Adrenal gland (tissue), 12 donors: Measurements from ENCODE around the gene TMBIM6. TPM values are rescaled to one million over a fixed set of nuclear protein-coding genes. Genes with fewer than 3 reads are reported as not detected.

Experiments
- DNase-seq, 7 donors: peaks; one replicate each; pipeline ENCODE4 v3.0.0-alpha.2; 2019 to 2020
- H3K27ac ChIP-seq, 5 donors: fragments of 200-600 bp; sonication (generic) in 4 of 5; 1 replicate in 3 of 5; 2 replicates in 2 of 5; pipeline versions ENCODE4 v1.5.1 to v1.8.0; 2016 to 2020; ENCODE audit warnings: mild to moderate bottlenecking in 1 of 5
- H3K27me3 ChIP-seq: fragments of 200-600 bp; 2 replicates; pipeline ENCODE4 v1.8.0; 2021
- H3K36me3 ChIP-seq, 2 donors: fragments of 200-600 bp; replicated peaks in 1 of 2; 1 replicate in 1 of 2; 2 replicates in 1 of 2; pipeline versions ENCODE4 v1.5.1 to v1.8.0; 2018 to 2022
- H3K4me1 ChIP-seq, 2 donors: fragments of 200-600 bp; replicated peaks in 1 of 2; 1 replicate in 1 of 2; 2 replicates in 1 of 2; pipeline versions ENCODE4 v1.5.1 to v1.8.0; 2018 to 2021
- H3K4me3 ChIP-seq, 4 donors: fragments of 200-600 bp; sonication (generic) in 3 of 4; one replicate each; pipeline ENCODE4 v1.5.1; 2016 to 2018
- H3K9me3 ChIP-seq, 3 donors: fragments of 200-600 bp; sonication (generic) in 1 of 3; replicated peaks in 1 of 3; 1 replicate in 2 of 3; 2 replicates in 1 of 3; pipeline versions ENCODE4 v1.5.1 to v1.8.0; 2016 to 2021
- POLR2A ChIP-seq, 2 donors: fragments of 450-650 bp; IDR thresholded peaks; one replicate each; pipeline ENCODE4 v1.6.1; 2017; ENCODE audit warnings: antibody characterized with exemption in 2 of 2, mild to moderate bottlenecking in 2 of 2, moderate library complexity in 1 of 2
- WGBS, 4 donors: extraction: QIAGEN DNeasy Blood & Tissue Kit in 2 of 4; methylation state at CpG; one replicate each; pipeline versions ENCODE4 v1.1.5 to v1.1.7; 2013 to 2017; 5-methylcytosine and 5-hydroxymethylcytosine counted together
- intact Hi-C, 2 donors: fragments of 100-400 bp; cut with DNase I; formaldehyde crosslinking; loops; one replicate each; pipeline versions ENCODE4 v1.14.1 to v1.15.0; 2022 to 2023
- polyA plus RNA-seq, 3 donors: library from polyadenylated mRNA; stranded (reverse); fragments of 200-250 nt in 2 of 3; fragments of 350-450 nt in 1 of 3; fragmentation: Illumina TruSeq in 1 of 3; extraction: RNeasy Lipid Tissue Mini Kit (QIAGEN cat#74804) in 1 of 3; gene quantifications; one replicate each; pipeline ENCODE4 v1.2.3, GENCODE V29; 2013 to 2014
- total RNA-seq, 9 donors: library from RNA; depleted of rRNA in 4 of 9; stranded (reverse); fragments of >200 nt in 4 of 9; fragments of 120-200 nt in 1 of 9; fragmentation: NEBNext Ultra II Directional in 1 of 9; extraction: Animal tissue kit (Norgen Biotek cat#: 25700) in 1 of 9; gene quantifications; one replicate each; pipeline versions ENCODE4 v1.1.0 to v1.2.4, GENCODE V29; 2013 to 2023
- TF ChIP-seq, protein P1 (sequence below), 6 experiments: fragments of 450-650 bp in 4 of 6; fragments of 200-600 bp in 2 of 6; sonication (generic) in 1 of 6; IDR thresholded peaks; 1 replicate in 5 of 6; 2 replicates in 1 of 6; pipeline versions ENCODE4 v1.5.1 to v1.8.0; 2016 to 2021; ENCODE audit warnings: antibody characterized with exemption in 6 of 6, mild to moderate bottlenecking in 2 of 6, moderate library complexity in 1 of 6
- donor health status: healthy with polysubstance abuse.
- donor health status: Bipolar disorder and iron deficiency.
- donor health status: DM: yes; HTN: yes; CAD: no.
- donor health status: DM: no; HTN: no; CAD: no.
- donor health status: DM: no; HTN: no; CAD: no.
- donor health status: DM: yes; HTN: yes; CAD: no.

The TMBIM6 gene
- total and polyA plus RNA-seq, 12 donors, result 134 to 874 (median 718) TPM

DNA sequence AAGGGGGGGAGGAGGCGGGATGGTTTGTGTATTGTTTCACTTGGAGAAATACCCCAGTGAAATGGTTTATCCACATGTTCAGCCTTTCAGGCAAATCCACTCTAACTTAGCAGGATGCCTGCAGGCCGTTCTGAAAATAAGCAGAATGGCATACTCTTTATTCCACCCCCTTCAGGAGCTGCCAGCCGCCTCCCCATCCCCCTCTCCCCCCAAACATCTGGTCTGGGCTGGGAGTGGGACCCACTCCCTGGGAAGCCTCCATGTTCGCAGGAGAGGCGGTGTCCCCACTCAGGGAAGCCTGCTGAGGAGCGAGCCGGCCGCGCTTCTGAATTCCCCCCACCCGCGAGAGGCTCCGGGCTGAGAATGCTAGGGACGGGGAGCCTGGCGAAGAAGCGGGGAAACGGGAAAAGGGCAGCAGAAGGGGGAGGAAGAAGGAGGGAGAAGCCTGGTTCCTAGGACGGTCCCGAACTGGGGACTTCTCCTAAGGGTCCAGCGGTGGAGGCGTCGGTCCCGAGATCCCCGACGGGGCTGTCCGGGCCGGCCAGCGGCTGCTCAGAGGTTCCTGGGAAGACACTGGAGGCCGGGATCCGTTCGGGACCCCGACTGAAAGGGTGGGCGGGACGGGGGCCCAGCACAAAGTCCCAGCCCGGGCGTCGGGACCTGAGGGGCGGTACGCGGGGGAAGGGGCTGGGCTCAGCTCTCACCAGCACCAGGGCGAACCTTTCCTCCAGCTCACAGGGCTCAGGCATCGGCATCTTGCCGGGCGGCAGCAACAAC is 34.8 kb upstream of the TMBIM6 start:
- intact Hi-C loops, result loop anchor here in 1 of 2 donors (2.0 kb wide), 1 partner anchor 62 kb away; no protein-coding TSS in a partner anchor
- TF ChIP-seq, protein P1, sequence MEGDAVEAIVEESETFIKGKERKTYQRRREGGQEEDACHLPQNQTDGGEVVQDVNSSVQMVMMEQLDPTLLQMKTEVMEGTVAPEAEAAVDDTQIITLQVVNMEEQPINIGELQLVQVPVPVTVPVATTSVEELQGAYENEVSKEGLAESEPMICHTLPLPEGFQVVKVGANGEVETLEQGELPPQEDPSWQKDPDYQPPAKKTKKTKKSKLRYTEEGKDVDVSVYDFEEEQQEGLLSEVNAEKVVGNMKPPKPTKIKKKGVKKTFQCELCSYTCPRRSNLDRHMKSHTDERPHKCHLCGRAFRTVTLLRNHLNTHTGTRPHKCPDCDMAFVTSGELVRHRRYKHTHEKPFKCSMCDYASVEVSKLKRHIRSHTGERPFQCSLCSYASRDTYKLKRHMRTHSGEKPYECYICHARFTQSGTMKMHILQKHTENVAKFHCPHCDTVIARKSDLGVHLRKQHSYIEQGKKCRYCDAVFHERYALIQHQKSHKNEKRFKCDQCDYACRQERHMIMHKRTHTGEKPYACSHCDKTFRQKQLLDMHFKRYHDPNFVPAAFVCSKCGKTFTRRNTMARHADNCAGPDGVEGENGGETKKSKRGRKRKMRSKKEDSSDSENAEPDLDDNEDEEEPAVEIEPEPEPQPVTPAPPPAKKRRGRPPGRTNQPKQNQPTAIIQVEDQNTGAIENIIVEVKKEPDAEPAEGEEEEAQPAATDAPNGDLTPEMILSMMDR (IDR thresholded peaks at IDR 0.05), result no peak
- no peak for TF ChIP-seq POLR2A (IDR thresholded peaks at IDR 0.05)
- 8 to 11% (median 9%) methylated on average over 15 to 43 of the region's 43 CpGs for WGBS, 4 donors

DNA sequence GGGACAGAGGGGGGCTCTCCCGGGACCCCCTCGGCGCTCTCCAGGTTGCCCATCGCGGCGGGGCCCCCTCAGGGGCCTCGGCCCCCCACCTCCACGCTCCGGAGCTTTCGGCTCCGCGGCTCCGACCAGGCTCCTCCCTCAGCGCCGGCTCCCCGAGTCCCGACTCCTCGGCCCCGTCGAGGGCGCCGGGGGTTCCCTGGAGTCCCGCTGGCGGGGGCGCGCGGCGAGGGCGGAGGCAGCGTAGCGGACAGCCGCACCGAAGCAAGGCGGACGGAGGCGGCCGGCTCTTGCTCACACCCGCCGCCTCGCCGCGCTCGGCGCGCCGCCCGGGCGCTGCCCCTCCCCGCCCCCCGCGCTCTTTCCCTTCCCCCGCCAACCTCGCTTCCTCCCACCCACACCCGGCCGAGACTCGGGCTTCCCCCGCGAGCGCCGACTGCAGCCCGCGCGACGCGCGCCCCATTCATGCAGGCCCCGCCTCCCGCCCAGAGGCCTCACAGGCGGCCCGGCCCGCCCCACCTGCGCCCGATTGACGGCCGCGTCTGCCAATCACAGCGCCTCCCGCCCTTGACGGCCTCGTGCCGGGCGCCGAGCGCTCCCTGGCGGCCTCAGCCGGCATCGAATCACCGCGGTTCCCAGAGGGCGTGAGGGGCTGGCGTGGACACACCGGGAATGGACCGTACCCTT is 34.1 kb upstream of the TMBIM6 start, which contains the start of gene FMNL3:
Gene FMNL3 (minus strand): TSS at position 278 of the 684 bp plus-strand sequence. CDS start 225 bp downstream, at position 53.
- Histone ChIP-seq H3K27ac (peak within 1 kb of the TSS in 4 of 5 donors; percentile 79 to 88 (median 85)), H3K9me3 (no peaks in the 10 kb centered on the region), H3K36me3 (no peaks in the 10 kb centered on the region), H3K4me3 (peak within 1 kb of the TSS; percentile 8 to 83 (median 56)), H3K27me3 (no peaks in the 10 kb centered on the region), H3K4me1 (peaks cover 0 to 34% of the 10 kb centered on the region in 2 donors)
- DNase-seq, result peak; percentile 96 to 99 (median 97)
- 0% methylated on average over 14 to 91 of the region's 93 CpGs for WGBS, 4 donors
- intact Hi-C loops, result loop anchor here in 1 of 2 donors (2.0 kb wide), 1 partner anchor 62 kb away; no protein-coding TSS in a partner anchor
- TF ChIP-seq, protein P1 (IDR thresholded peaks at IDR 0.05), result peak; percentile 77 to 99 (median 96)
- TF ChIP-seq POLR2A (IDR thresholded peaks at IDR 0.05), result peak in 1 of 2 donors; percentile 25

More for the DNA sequence above, 34.8 kb upstream of the TMBIM6 start:
- Histone ChIP-seq H3K36me3 (no peaks in the 10 kb centered on the region), H3K27ac (peak overlapping the region in 4 of 5 donors; percentile 79 to 88 (median 85)), H3K4me1 (peaks cover 0 to 40% of the 10 kb centered on the region in 2 donors), H3K4me3 (peak overlapping the region; percentile 8 to 83 (median 56)), H3K27me3 (no peaks in the 10 kb centered on the region), H3K9me3 (no peaks in the 10 kb centered on the region)
- peak in 6 of 7 donors; percentile 22 to 55 (median 32) for DNase-seq

GRCh38 chr12:49707812-49708147 is 33.6 kb upstream of the TMBIM6 start:
- no peak overlapping the region for H3K4me3 ChIP-seq
- intact Hi-C loops, result loop anchor here (2.0 kb wide), 1 partner anchor 63 kb away; no protein-coding TSS in a partner anchor

More at GRCh38 chr12:49707812-49708147, 33.6 kb upstream of the TMBIM6 start:
- H3K27me3 ChIP-seq, result no peaks in the 10 kb centered on the region
- WGBS, 4 donors, result 39 to 45% (median 42%) methylated on average over 11 of the region's 11 CpGs
- no peaks in the 10 kb centered on the region for H3K36me3 ChIP-seq
- no peak for TF ChIP-seq POLR2A (IDR thresholded peaks at IDR 0.05)
- TF ChIP-seq, protein P1 (IDR thresholded peaks at IDR 0.05), result peak in 1 of 6 experiments; percentile 41
- no peak overlapping the region for H3K27ac ChIP-seq
- H3K9me3 ChIP-seq, result no peaks in the 10 kb centered on the region
- no peak for DNase-seq
- H3K4me1 ChIP-seq, result peaks cover 0 to 28% of the 10 kb centered on the region in 2 donors
